WERI-Rb-1 (cell line): ENCODE measurements around the gene GALNT18.
A peak's percentile ranks its signal among the peaks of the same experiment; 100 is the strongest.

Experiments used
- DNase-seq: peaks from one replicate; pipeline ENCODE4 v3.0.0-alpha.2; 2020
- H3K27ac ChIP-seq: fragments of 250-450 bp; sonication (Bioruptor Pico); 2 replicates; pipeline ENCODE4 v1.5.1; 2020; ENCODE audit warnings: mild to moderate bottlenecking, moderate library complexity
- H3K27me3 ChIP-seq: fragments of 250-450 bp; sonication (Bioruptor Pico); 2 replicates; pipeline ENCODE4 v1.5.1; 2021; ENCODE audit warnings: mild to moderate bottlenecking, low read depth, moderate library complexity; ENCODE audit not compliant: insufficient read depth, severe bottlenecking
- H3K36me3 ChIP-seq: fragments of 250-450 bp; sonication (Bioruptor Pico); 2 replicates; pipeline ENCODE4 v1.5.1; 2020; ENCODE audit warnings: mild to moderate bottlenecking, moderate library complexity
- H3K4me3 ChIP-seq: 2 replicates; pipeline ENCODE4 v1.5.1; 2011; ENCODE audit warnings: low read depth, mild to moderate bottlenecking, control low read depth, low read length
- H3K9me3 ChIP-seq: fragments of 250-450 bp; sonication (Bioruptor Pico); 2 replicates; pipeline ENCODE4 v1.5.1; 2021; ENCODE audit warnings: mild to moderate bottlenecking, moderate library complexity; ENCODE audit not compliant: severe bottlenecking
- CTCF ChIP-seq: IDR thresholded peaks from 2 replicates; pipeline ENCODE4 v1.5.1; 2011; ENCODE audit warnings: low read depth, mild to moderate bottlenecking, control low read depth, inconsistent platforms, low read length

The GALNT18 gene

GRCh38 chr11:11574373-11575287 is 47.2 kb downstream of the GALNT18 start:
- peak; percentile 22 for DNase-seq
- Histone ChIP-seq H3K9me3 (no peaks in the 10 kb centered on the region), H3K4me3 (no peak overlapping the region), H3K36me3 (no peaks in the 10 kb centered on the region), H3K27ac (no peak overlapping the region), H3K27me3 (no peaks in the 10 kb centered on the region)
- no peak for TF ChIP-seq CTCF

GRCh38 chr11:11572386-11572785 is 49.4 kb downstream of the GALNT18 start:
- Histone ChIP-seq H3K36me3 (no peaks in the 10 kb centered on the region), H3K4me3 (no peak overlapping the region), H3K27me3 (no peaks in the 10 kb centered on the region), H3K9me3 (no peaks in the 10 kb centered on the region), H3K27ac (no peak overlapping the region)
- no peak for DNase-seq
- no peak for TF ChIP-seq CTCF

GRCh38 chr11:11571893-11572292 is 49.9 kb downstream of the GALNT18 start:
- H3K9me3 ChIP-seq, result no peaks in the 10 kb centered on the region
- no peak overlapping the region for H3K4me3 ChIP-seq
- no peaks in the 10 kb centered on the region for H3K27me3 ChIP-seq
- no peak for DNase-seq
- no peak overlapping the region for H3K27ac ChIP-seq
- no peak for TF ChIP-seq CTCF
- no peaks in the 10 kb centered on the region for H3K36me3 ChIP-seq

- TF ChIP-seq CTCF, result no peak
- Histone ChIP-seq H3K4me3 (no peak overlapping the region), H3K9me3 (no peaks in the 10 kb centered on the region), H3K27ac (no peak overlapping the region), H3K27me3 (no peaks in the 10 kb centered on the region), H3K36me3 (no peaks in the 10 kb centered on the region)
- no peak for DNase-seq
These were observed 51.0 kb downstream of the GALNT18 start for GRCh38 chr11:11570823-11571222.

GRCh38 chr11:11569936-11570491 is 51.8 kb downstream of the GALNT18 start:
- Histone ChIP-seq H3K4me3 (no peak overlapping the region), H3K9me3 (no peaks in the 10 kb centered on the region), H3K36me3 (no peaks in the 10 kb centered on the region), H3K27me3 (no peaks in the 10 kb centered on the region), H3K27ac (no peak overlapping the region)
- DNase-seq, result no peak
- TF ChIP-seq CTCF, result no peak
